ENCODE results near the gene ASPG.

ASPG gene

GRCh38 chr14:104049576-104050240 is 35.8 kb upstream of the ASPG start:
- Histone ChIP-seq H3K4me1 (ENCODE audit: insufficient read depth, low read length) (no peaks in the 10 kb centered on the region), H3K27me3 (ENCODE audit: insufficient read depth, low read length) (no peaks in the 10 kb centered on the region), H3K9me3 (ENCODE audit: insufficient read depth, low read depth, low read length) (no peaks in the 10 kb centered on the region), H3K9ac (ENCODE audit: low read depth, low read length) (no peak overlapping the region), H3K4me3 (ENCODE audit: low read length) (no peak overlapping the region), H3K27ac (ENCODE audit: low read depth, low read length) (no peak overlapping the region), H3K36me3 (ENCODE audit: insufficient read depth, low read length) (no peaks in the 10 kb centered on the region)
- 89% methylated on average over 9 of the region's 9 CpGs for WGBS

GRCh38 chr14:104051092-104051813 is 34.2 kb upstream of the ASPG start:
- Histone ChIP-seq H3K9ac (ENCODE audit: low read depth, low read length) (no peak overlapping the region), H3K27ac (ENCODE audit: low read depth, low read length) (no peak overlapping the region), H3K27me3 (ENCODE audit: insufficient read depth, low read length) (no peaks in the 10 kb centered on the region), H3K4me3 (ENCODE audit: low read length) (no peak overlapping the region), H3K9me3 (ENCODE audit: insufficient read depth, low read depth, low read length) (no peaks in the 10 kb centered on the region), H3K4me1 (ENCODE audit: insufficient read depth, low read length) (no peaks in the 10 kb centered on the region), H3K36me3 (ENCODE audit: insufficient read depth, low read length) (no peaks in the 10 kb centered on the region)
- 92% methylated on average over 5 of the region's 5 CpGs for WGBS

DNA sequence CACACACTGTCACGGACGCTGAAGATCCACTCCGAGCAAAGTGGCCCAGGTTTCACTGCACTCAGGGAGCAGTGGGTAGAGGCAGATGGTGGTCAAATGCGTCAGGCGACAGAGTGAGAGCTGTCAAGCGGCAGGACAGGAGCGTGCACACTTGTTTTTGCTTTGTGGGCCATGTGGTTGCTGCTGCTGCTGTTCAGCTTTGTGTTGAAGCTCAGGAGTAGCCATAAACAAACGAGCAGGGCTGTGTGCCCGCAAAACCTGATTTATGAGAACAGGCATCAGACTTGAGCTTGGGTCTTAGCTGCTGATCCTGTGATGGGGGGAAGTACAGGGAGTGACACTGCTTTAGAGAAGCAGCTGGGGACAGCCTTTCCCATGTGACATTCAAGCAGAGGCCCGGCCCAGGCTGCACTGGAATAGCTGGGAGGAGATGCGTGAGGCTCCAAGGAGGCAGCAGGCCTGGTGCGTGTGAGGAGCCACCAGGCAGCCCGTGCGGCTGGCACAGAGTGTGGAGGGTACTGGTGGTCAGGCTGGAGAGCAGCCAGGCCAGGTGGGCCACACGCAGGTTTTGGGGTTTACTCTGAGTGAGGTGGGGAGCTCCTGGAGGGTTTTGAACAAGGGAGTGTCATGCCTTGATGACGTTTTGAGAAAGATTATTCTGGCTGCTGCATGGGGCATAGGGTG is 31.1 kb upstream of the ASPG start:
- Histone ChIP-seq H3K9ac (ENCODE audit: low read depth, low read length) (no peak overlapping the region), H3K4me1 (ENCODE audit: insufficient read depth, low read length) (no peaks in the 10 kb centered on the region), H3K9me3 (ENCODE audit: insufficient read depth, low read depth, low read length) (no peaks in the 10 kb centered on the region), H3K27me3 (ENCODE audit: insufficient read depth, low read length) (no peaks in the 10 kb centered on the region), H3K36me3 (ENCODE audit: insufficient read depth, low read length) (no peaks in the 10 kb centered on the region), H3K4me3 (ENCODE audit: low read length) (no peak overlapping the region), H3K27ac (ENCODE audit: low read depth, low read length) (no peak overlapping the region)
- 92% methylated on average over 16 of the region's 16 CpGs for WGBS

DNA sequence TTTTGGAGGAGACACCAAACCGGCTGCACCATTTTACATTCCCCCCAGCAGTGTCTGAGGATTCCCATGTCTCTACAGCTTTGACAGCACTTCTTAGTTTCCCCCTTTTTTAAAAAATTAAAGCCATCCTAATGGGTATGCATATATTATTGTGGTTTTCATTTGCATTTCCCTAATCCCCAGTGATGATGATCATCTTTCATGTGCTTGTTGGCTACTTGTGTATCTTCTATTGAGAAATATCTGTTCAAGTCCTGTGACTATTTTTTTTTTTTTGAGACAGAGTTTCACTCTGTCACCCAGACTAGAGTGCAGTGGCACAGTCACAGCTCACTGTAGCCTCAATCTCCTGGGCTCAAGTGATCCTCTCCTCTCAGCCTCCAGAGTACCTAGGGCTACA is 23.2 kb upstream of the ASPG start:
- no peak overlapping the region for H3K9ac ChIP-seq (ENCODE audit: low read depth, low read length)
- H3K36me3 ChIP-seq (ENCODE audit: insufficient read depth, low read length) = no peaks in the 10 kb centered on the region
- peaks cover 15% of the 10 kb centered on the region for H3K9me3 ChIP-seq (ENCODE audit: insufficient read depth, low read depth, low read length)
- no peak overlapping the region for H3K4me3 ChIP-seq (ENCODE audit: low read length)
- H3K4me1 ChIP-seq (ENCODE audit: insufficient read depth, low read length) = no peaks in the 10 kb centered on the region
- WGBS = 82% methylated on average over 1 of the region's 1 CpG
- no peaks in the 10 kb centered on the region for H3K27me3 ChIP-seq (ENCODE audit: insufficient read depth, low read length)
- no peak overlapping the region for H3K27ac ChIP-seq (ENCODE audit: low read depth, low read length)

- Histone ChIP-seq H3K9me3 (ENCODE audit: insufficient read depth, low read depth, low read length) (peaks cover 15% of the 10 kb centered on the region), H3K9ac (ENCODE audit: low read depth, low read length) (no peak overlapping the region), H3K4me1 (ENCODE audit: insufficient read depth, low read length) (no peaks in the 10 kb centered on the region), H3K27me3 (ENCODE audit: insufficient read depth, low read length) (no peaks in the 10 kb centered on the region), H3K36me3 (ENCODE audit: insufficient read depth, low read length) (no peaks in the 10 kb centered on the region), H3K4me3 (ENCODE audit: low read length) (no peak overlapping the region), H3K27ac (ENCODE audit: low read depth, low read length) (no peak overlapping the region)
- WGBS = 94% methylated on average over 9 of the region's 10 CpGs
Observed at GRCh38 chr14:104064003-104064402, 21.5 kb upstream of the ASPG start.

DNA sequence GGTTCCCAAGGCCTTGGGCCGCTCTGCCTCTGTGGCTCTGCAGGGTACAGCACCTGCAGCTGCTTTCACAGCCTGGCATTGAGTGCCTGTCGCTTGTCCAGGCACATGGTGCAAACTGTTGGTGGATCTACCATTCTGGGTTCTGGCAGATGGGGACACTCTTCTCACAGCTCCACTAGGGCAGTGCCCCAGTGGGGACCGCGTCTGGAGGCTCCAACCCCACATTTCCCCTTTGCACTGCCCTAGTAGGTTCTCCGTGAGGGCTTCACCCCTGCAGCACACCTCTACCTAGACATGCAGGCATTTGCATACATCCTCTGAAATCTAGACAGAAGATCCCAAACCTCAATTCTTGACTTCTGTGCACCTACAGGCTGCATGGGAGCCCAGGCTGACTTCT is 19.2 kb upstream of the ASPG start:
- no peaks in the 10 kb centered on the region for H3K4me1 ChIP-seq (ENCODE audit: insufficient read depth, low read length)
- 80% methylated on average over 5 of the region's 5 CpGs for WGBS
- no peak overlapping the region for H3K27ac ChIP-seq (ENCODE audit: low read depth, low read length)
- H3K27me3 ChIP-seq (ENCODE audit: insufficient read depth, low read length) = no peaks in the 10 kb centered on the region
- H3K4me3 ChIP-seq (ENCODE audit: low read length) = no peak overlapping the region
- H3K9me3 ChIP-seq (ENCODE audit: insufficient read depth, low read depth, low read length) = peaks cover 15% of the 10 kb centered on the region
- H3K36me3 ChIP-seq (ENCODE audit: insufficient read depth, low read length) = no peaks in the 10 kb centered on the region
- no peak overlapping the region for H3K9ac ChIP-seq (ENCODE audit: low read depth, low read length)

DNA sequence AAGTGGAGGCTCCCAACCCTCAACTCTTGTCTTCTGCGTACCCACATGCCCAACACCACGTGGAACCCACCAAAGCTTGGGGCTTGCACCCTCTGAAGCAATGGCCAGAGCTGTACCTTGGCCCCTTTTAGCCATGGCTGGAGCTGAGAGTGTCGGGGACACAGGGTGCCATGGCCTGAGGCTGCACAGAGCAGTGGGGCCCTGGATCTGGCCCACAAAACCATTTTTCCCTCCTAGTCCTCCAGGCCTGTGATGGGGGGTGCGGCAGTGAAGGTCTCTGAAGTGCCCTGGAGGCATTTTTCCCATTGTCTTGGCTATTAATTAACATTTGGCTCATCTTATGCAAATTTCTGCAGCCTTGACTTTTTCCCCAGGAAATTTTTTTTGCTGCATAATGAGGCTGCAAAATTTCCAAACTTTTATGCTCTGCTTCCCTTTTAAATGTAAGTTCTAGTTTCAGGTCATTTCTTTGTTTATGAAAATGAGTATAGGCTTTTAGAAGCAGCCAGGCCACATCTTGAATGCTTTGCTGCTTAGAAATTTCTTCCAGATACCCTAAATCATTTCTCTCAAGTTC is 18.7 kb upstream of the ASPG start:
- Histone ChIP-seq H3K9ac (ENCODE audit: low read depth, low read length) (no peak overlapping the region), H3K9me3 (ENCODE audit: insufficient read depth, low read depth, low read length) (peaks cover 15% of the 10 kb centered on the region), H3K4me3 (ENCODE audit: low read length) (no peak overlapping the region), H3K36me3 (ENCODE audit: insufficient read depth, low read length) (no peaks in the 10 kb centered on the region), H3K4me1 (ENCODE audit: insufficient read depth, low read length) (no peaks in the 10 kb centered on the region), H3K27me3 (ENCODE audit: insufficient read depth, low read length) (no peaks in the 10 kb centered on the region), H3K27ac (ENCODE audit: low read depth, low read length) (no peak overlapping the region)
- 81% methylated on average over 4 of the region's 4 CpGs for WGBS

DNA sequence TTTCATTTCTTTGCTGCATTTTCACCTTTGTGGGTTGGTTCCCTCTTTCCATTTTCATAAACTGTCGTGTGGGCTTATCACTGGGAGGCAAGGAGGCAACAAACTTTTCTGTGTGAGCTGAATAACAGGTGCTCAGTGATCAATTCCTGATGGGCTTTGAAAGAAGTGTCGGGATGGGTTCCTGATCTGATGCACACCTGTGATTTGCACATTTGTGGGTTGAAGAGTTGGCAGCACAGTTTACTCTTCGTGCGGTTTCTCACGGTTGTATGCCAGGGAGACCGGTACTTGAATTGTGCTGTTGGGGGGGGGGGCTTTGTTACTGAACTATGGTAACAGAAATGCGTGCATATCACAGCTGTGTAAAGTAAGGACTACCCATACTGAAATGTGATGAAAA is 16.0 kb upstream of the ASPG start:
- WGBS = 92% methylated on average over 7 of the region's 7 CpGs
- Histone ChIP-seq H3K4me1 (ENCODE audit: insufficient read depth, low read length) (no peaks in the 10 kb centered on the region), H3K27me3 (ENCODE audit: insufficient read depth, low read length) (no peaks in the 10 kb centered on the region), H3K9ac (ENCODE audit: low read depth, low read length) (no peak overlapping the region), H3K4me3 (ENCODE audit: low read length) (no peak overlapping the region), H3K27ac (ENCODE audit: low read depth, low read length) (no peak overlapping the region), H3K9me3 (ENCODE audit: insufficient read depth, low read depth, low read length) (peaks cover 20% of the 10 kb centered on the region), H3K36me3 (ENCODE audit: insufficient read depth, low read length) (no peaks in the 10 kb centered on the region)

- H3K27ac ChIP-seq (ENCODE audit: low read depth, low read length) = no peak overlapping the region
- H3K9ac ChIP-seq (ENCODE audit: low read depth, low read length) = no peak overlapping the region
- H3K4me1 ChIP-seq (ENCODE audit: insufficient read depth, low read length) = no peaks in the 10 kb centered on the region
- H3K36me3 ChIP-seq (ENCODE audit: insufficient read depth, low read length) = no peaks in the 10 kb centered on the region
- H3K9me3 ChIP-seq (ENCODE audit: insufficient read depth, low read depth, low read length) = peaks cover 4% of the 10 kb centered on the region; the same call in 1 of the 2 replicates
- 97% methylated on average over 3 of the region's 3 CpGs for WGBS
- H3K4me3 ChIP-seq (ENCODE audit: low read length) = no peak overlapping the region
- no peaks in the 10 kb centered on the region for H3K27me3 ChIP-seq (ENCODE audit: insufficient read depth, low read length)
Observed at GRCh38 chr14:104072586-104072985, 12.9 kb upstream of the ASPG start.

DNA sequence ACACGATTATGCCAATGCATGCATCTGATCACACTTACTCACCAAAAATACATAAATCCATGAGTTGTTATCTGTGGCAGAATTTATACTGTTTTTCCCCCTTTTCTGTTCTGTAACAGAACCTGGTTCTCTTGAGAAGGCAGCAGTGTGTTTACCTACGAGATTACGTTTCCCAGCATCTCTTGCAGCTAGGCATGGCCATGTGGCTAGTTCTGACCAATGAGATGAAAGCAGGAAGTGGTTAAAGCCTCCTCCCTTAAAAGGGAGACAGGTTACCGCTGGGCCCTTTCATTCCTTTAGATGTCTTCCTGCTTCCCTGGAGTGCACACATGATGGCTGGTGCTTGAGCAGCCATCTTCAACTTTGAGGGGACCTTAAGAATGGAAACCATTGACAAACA is 11.7 kb upstream of the ASPG start:
- peaks cover 4% of the 10 kb centered on the region; the same call in 1 of the 2 replicates for H3K9me3 ChIP-seq (ENCODE audit: insufficient read depth, low read depth, low read length)
- H3K27ac ChIP-seq (ENCODE audit: low read depth, low read length) = no peak overlapping the region
- no peaks in the 10 kb centered on the region for H3K4me1 ChIP-seq (ENCODE audit: insufficient read depth, low read length)
- no peak overlapping the region for H3K9ac ChIP-seq (ENCODE audit: low read depth, low read length)
- WGBS = 62% methylated on average over 3 of the region's 4 CpGs
- H3K4me3 ChIP-seq (ENCODE audit: low read length) = no peak overlapping the region
- H3K36me3 ChIP-seq (ENCODE audit: insufficient read depth, low read length) = no peaks in the 10 kb centered on the region
- H3K27me3 ChIP-seq (ENCODE audit: insufficient read depth, low read length) = no peaks in the 10 kb centered on the region

- 45% methylated on average over 5 of the region's 6 CpGs for WGBS
- H3K27ac ChIP-seq (ENCODE audit: low read depth, low read length) = no peak overlapping the region
- H3K4me3 ChIP-seq (ENCODE audit: low read length) = no peak overlapping the region
- peaks cover 4% of the 10 kb centered on the region; the same call in 1 of the 2 replicates for H3K9me3 ChIP-seq (ENCODE audit: insufficient read depth, low read depth, low read length)
- H3K9ac ChIP-seq (ENCODE audit: low read depth, low read length) = no peak overlapping the region
- no peaks in the 10 kb centered on the region for H3K27me3 ChIP-seq (ENCODE audit: insufficient read depth, low read length)
- H3K4me1 ChIP-seq (ENCODE audit: insufficient read depth, low read length) = no peaks in the 10 kb centered on the region
- H3K36me3 ChIP-seq (ENCODE audit: insufficient read depth, low read length) = no peaks in the 10 kb centered on the region
Observed at GRCh38 chr14:104075530-104076151, 9.9 kb upstream of the ASPG start.

All from HUES64 (cell line).